ENCODE measurements around the gene ZNF462. TPM values are rescaled to one million over a fixed set of nuclear protein-coding genes. Genes with fewer than 3 reads are reported as not detected.

ZNF462 gene
- total and polyA plus RNA-seq, 2 donors (not counting 1 experiment from before 2014, with no cell fraction given) = 6.0 to 27.4 TPM

DNA sequence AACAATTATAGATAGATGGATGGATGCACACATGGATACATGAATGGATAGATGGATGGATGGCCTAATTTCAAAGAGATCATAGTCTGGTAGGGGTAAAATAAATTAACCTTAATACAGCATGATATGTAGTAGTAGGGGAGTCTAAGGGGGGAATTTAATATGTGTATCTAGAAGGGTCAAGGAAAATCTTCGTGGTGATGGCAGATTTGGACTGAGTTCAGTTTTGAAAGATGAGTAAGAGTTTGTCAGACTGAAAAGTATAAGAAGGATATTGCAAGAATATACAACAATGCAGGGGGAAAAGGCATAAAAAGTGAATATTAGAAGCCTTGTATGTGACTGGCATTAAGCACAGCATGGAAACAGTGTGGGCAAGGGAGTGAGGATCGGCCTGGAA is 98.7 kb downstream of the ZNF462 start:
- no peak for TF ChIP-seq EZH2 (IDR thresholded peaks at IDR 0.05; ENCODE audit: low read length, missing control alignments)
- no peak for TF ChIP-seq CTCF (conservative IDR thresholded peaks at IDR 0.05 in 1 of 2, IDR thresholded peaks at IDR 0.05 in 1 of 2; ENCODE audit: low read depth in 1 of 2, low read length in 2 of 2)
- no peak overlapping the region for H3K27ac ChIP-seq (ENCODE audit: insufficient read depth, low read length)
- H3K79me2 ChIP-seq (ENCODE audit: control insufficient read depth, insufficient read depth, low read length) = no peaks in the 10 kb centered on the region
- no peaks in the 10 kb centered on the region for H3K9me3 ChIP-seq (ENCODE audit: control insufficient read depth, insufficient read depth, low read depth, low read length)
- no peak overlapping the region for H2AFZ ChIP-seq (ENCODE audit: low read length)
- H3K4me1 ChIP-seq (ENCODE audit: control insufficient read depth, extremely low read depth, insufficient read depth, low read length) = peaks cover 2% of the 10 kb centered on the region
- DNase-seq (ENCODE audit: low read depth in 2 of 2) = peak; percentile 14 to 39
- no peaks in the 10 kb centered on the region for H3K36me3 ChIP-seq (ENCODE audit: control insufficient read depth, insufficient read depth, low read length)
- H3K9ac ChIP-seq (ENCODE audit: insufficient read depth, low read length) = no peak overlapping the region
- H3K4me3 ChIP-seq (replicated peaks in 1 of 4; ENCODE audit: control extremely low read depth in 1 of 4, insufficient read depth in 1 of 4, low read depth in 3 of 4, low read length in 4 of 4) = no peak overlapping the region
- H3K27me3 ChIP-seq (ENCODE audit: control insufficient read depth, insufficient read depth, low read length) = no peaks in the 10 kb centered on the region
- no peak overlapping the region for H3K4me2 ChIP-seq (ENCODE audit: extremely low read depth, insufficient read depth, low read length)
- H4K20me1 ChIP-seq (ENCODE audit: control insufficient read depth, extremely low read depth, insufficient read depth, low read length) = no peaks in the 10 kb centered on the region

GRCh38 chr9:106962122-106962521 is 99.2 kb downstream of the ZNF462 start:
- no peaks in the 10 kb centered on the region for H3K36me3 ChIP-seq (ENCODE audit: control insufficient read depth, insufficient read depth, low read length)
- DNase-seq (ENCODE audit: low read depth in 2 of 2) = peak in 1 of 2 donors; percentile 62
- no peaks in the 10 kb centered on the region for H4K20me1 ChIP-seq (ENCODE audit: control insufficient read depth, extremely low read depth, insufficient read depth, low read length)
- TF ChIP-seq EZH2 (IDR thresholded peaks at IDR 0.05; ENCODE audit: low read length, missing control alignments) (no peak), CTCF (conservative IDR thresholded peaks at IDR 0.05 in 1 of 2, IDR thresholded peaks at IDR 0.05 in 1 of 2; ENCODE audit: low read depth in 1 of 2, low read length in 2 of 2) (no peak)
- H3K79me2 ChIP-seq (ENCODE audit: control insufficient read depth, insufficient read depth, low read length) = no peaks in the 10 kb centered on the region
- H3K4me1 ChIP-seq (ENCODE audit: control insufficient read depth, extremely low read depth, insufficient read depth, low read length) = peaks cover 2% of the 10 kb centered on the region
- no peak overlapping the region for H2AFZ ChIP-seq (ENCODE audit: low read length)
- no peak overlapping the region for H3K27ac ChIP-seq (ENCODE audit: insufficient read depth, low read length)
- H3K27me3 ChIP-seq (ENCODE audit: control insufficient read depth, insufficient read depth, low read length) = no peaks in the 10 kb centered on the region
- H3K9me3 ChIP-seq (ENCODE audit: control insufficient read depth, insufficient read depth, low read depth, low read length) = no peaks in the 10 kb centered on the region
- no peak overlapping the region for H3K4me2 ChIP-seq (ENCODE audit: extremely low read depth, insufficient read depth, low read length)
- no peak overlapping the region for H3K9ac ChIP-seq (ENCODE audit: insufficient read depth, low read length)
- no peak overlapping the region for H3K4me3 ChIP-seq (replicated peaks in 1 of 4; ENCODE audit: control extremely low read depth in 1 of 4, insufficient read depth in 1 of 4, low read depth in 3 of 4, low read length in 4 of 4)

- Histone ChIP-seq H3K9ac (ENCODE audit: insufficient read depth, low read length) (no peak overlapping the region), H3K36me3 (ENCODE audit: control insufficient read depth, insufficient read depth, low read length) (no peaks in the 10 kb centered on the region), H3K4me1 (ENCODE audit: control insufficient read depth, extremely low read depth, insufficient read depth, low read length) (peaks cover 2% of the 10 kb centered on the region), H3K4me2 (ENCODE audit: extremely low read depth, insufficient read depth, low read length) (no peak overlapping the region), H3K4me3 (replicated peaks in 1 of 4; ENCODE audit: control extremely low read depth in 1 of 4, insufficient read depth in 1 of 4, low read depth in 3 of 4, low read length in 4 of 4) (no peak overlapping the region), H3K27me3 (ENCODE audit: control insufficient read depth, insufficient read depth, low read length) (no peaks in the 10 kb centered on the region), H2AFZ (ENCODE audit: low read length) (no peak overlapping the region), H4K20me1 (ENCODE audit: control insufficient read depth, extremely low read depth, insufficient read depth, low read length) (no peaks in the 10 kb centered on the region), H3K9me3 (ENCODE audit: control insufficient read depth, insufficient read depth, low read depth, low read length) (no peaks in the 10 kb centered on the region), H3K79me2 (ENCODE audit: control insufficient read depth, insufficient read depth, low read length) (no peaks in the 10 kb centered on the region), H3K27ac (ENCODE audit: insufficient read depth, low read length) (no peak overlapping the region)
- no peak for TF ChIP-seq EZH2 (IDR thresholded peaks at IDR 0.05; ENCODE audit: low read length, missing control alignments)
- peak in 1 of 2 donors; percentile 64 for DNase-seq (ENCODE audit: low read depth in 2 of 2)
These were observed 99.8 kb downstream of the ZNF462 start for GRCh38 chr9:106962615-106963363.

All from fibroblast of lung (primary cell).